Lung (tissue), 12 donors: ENCODE data around the gene FEN1. TPM values are rescaled to one million over a fixed set of nuclear protein-coding genes. Genes with fewer than 3 reads are reported as not detected.
A peak's percentile ranks its signal among the peaks of the same experiment; 100 is the strongest.

Experiments used
- ATAC-seq: fragments of 200-7000 bp; cut with Tn5 transposase; one replicate; pipeline ENCODE4 v1.9.1; 2020; ENCODE audit warnings: moderate number of reproducible peaks; ENCODE audit not compliant: insufficient read depth, low FRiP score
- DNase-seq, 3 donors: peaks; one replicate each; pipeline ENCODE4 v3.0.0-alpha.2; 2013 to 2017
- H3K27ac ChIP-seq, 2 donors: one replicate each; pipeline ENCODE4 v1.5.1; 2013; ENCODE audit warnings: mild to moderate bottlenecking in 2 of 2, moderate library complexity in 2 of 2, control low read depth in 1 of 2, inconsistent platforms in 1 of 2, low read depth in 1 of 2, low read length in 1 of 2
- H3K27me3 ChIP-seq, 3 donors: one replicate each; pipeline ENCODE4 v1.5.1; 2013; ENCODE audit warnings: low read length in 2 of 3; ENCODE audit not compliant: control insufficient read depth in 3 of 3, insufficient read depth in 3 of 3
- H3K36me3 ChIP-seq, 4 donors: one replicate each; pipeline ENCODE4 v1.5.1; 2013; ENCODE audit warnings: low read length in 4 of 4, mild to moderate bottlenecking in 1 of 4, moderate library complexity in 1 of 4; ENCODE audit not compliant: control insufficient read depth in 4 of 4, insufficient read depth in 4 of 4
- H3K4me1 ChIP-seq, 5 donors: one replicate each; pipeline ENCODE4 v1.5.1; 2013; ENCODE audit warnings: low read length in 5 of 5, mild to moderate bottlenecking in 2 of 5, moderate library complexity in 1 of 5; ENCODE audit not compliant: control insufficient read depth in 5 of 5, insufficient read depth in 5 of 5
- H3K4me3 ChIP-seq: one replicate; pipeline ENCODE4 v1.5.1; 2013; ENCODE audit warnings: mild to moderate bottlenecking, control low read depth, moderate library complexity
- H3K9ac ChIP-seq, 2 donors: one replicate each; pipeline ENCODE4 v1.5.1; 2013; ENCODE audit warnings: low read length in 2 of 2, control low read depth in 1 of 2; ENCODE audit not compliant: insufficient read depth in 1 of 2
- H3K9me3 ChIP-seq, 4 donors: one replicate each; pipeline ENCODE4 v1.5.1; 2013; ENCODE audit warnings: low read length in 3 of 4, mild to moderate bottlenecking in 1 of 4, moderate library complexity in 1 of 4; ENCODE audit not compliant: control insufficient read depth in 4 of 4, insufficient read depth in 3 of 4
- CTCF ChIP-seq: IDR thresholded peaks from 2 replicates; pipeline ENCODE4 v1.5.1; 2012; ENCODE audit warnings: mild to moderate bottlenecking; ENCODE audit errors: control extremely low read depth, extremely low read depth
- WGBS, 2 donors: extraction: QIAGEN DNeasy Blood & Tissue Kit; methylation state at CpG; one replicate each; pipeline ENCODE4 v1.1.7; 2013; 5-methylcytosine and 5-hydroxymethylcytosine counted together
- polyA plus RNA-seq, 2 donors: library from polyadenylated mRNA; stranded (reverse); fragments of 200-250 nt; gene quantifications; one replicate each; pipeline ENCODE4 v1.2.1, GENCODE V29; 2013
- total RNA-seq, 2 donors: library from RNA; depleted of rRNA in 1 of 2; stranded (reverse); fragments of >200 nt in 1 of 2; gene quantifications; one replicate each; pipeline ENCODE4 v1.2.1, GENCODE V29; 2014 to 2021
- donor health status: control.
- donor health status: control.
- donor health status: Bipolar disorder and iron deficiency.
- donor health status: healthy.
- donor health status: DM: yes; HTN: yes; CAD: no.

The FEN1 gene
- total and polyA plus RNA-seq, 4 donors = 6.4 to 13.2 (median 10.2) TPM

DNA sequence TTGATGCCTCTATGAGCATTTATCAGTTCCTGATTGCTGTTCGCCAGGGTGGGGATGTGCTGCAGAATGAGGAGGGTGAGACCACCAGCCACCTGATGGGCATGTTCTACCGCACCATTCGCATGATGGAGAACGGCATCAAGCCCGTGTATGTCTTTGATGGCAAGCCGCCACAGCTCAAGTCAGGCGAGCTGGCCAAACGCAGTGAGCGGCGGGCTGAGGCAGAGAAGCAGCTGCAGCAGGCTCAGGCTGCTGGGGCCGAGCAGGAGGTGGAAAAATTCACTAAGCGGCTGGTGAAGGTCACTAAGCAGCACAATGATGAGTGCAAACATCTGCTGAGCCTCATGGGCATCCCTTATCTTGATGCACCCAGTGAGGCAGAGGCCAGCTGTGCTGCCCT is 2.7 kb downstream of the FEN1 start:
- DNase-seq (no peak), ATAC-seq (no peak)
- WGBS, 2 donors = 91 to 95% methylated on average over 12 of the region's 12 CpGs

GRCh38 chr11:61795876-61796526 is 3.3 kb downstream of the FEN1 start:
- no peak for ATAC-seq
- H3K36me3 ChIP-seq = peaks cover 0 to 11% (median 0%) of the 10 kb centered on the region in 4 donors
- TF ChIP-seq CTCF = no peak
- H3K4me1 ChIP-seq = peaks cover 0 to 26% (median 3%) of the 10 kb centered on the region in 5 donors
- no peak overlapping the region for H3K4me3 ChIP-seq
- H3K9ac ChIP-seq = no peak overlapping the region
- H3K27me3 ChIP-seq = no peaks in the 10 kb centered on the region
- WGBS, 2 donors = 94 to 95% methylated on average over 18 of the region's 18 CpGs
- no peak for DNase-seq
- no peak overlapping the region for H3K27ac ChIP-seq
- no peaks in the 10 kb centered on the region for H3K9me3 ChIP-seq

More for the DNA sequence above, 2.7 kb downstream of the FEN1 start:
- no peak overlapping the region for H3K27ac ChIP-seq
- no peak overlapping the region for H3K4me3 ChIP-seq
- H3K4me1 ChIP-seq = peaks cover 0 to 26% (median 3%) of the 10 kb centered on the region in 5 donors
- no peaks in the 10 kb centered on the region for H3K27me3 ChIP-seq
- TF ChIP-seq CTCF = no peak
- H3K36me3 ChIP-seq = peaks cover 0 to 9% (median under 1%) of the 10 kb centered on the region in 4 donors
- no peak overlapping the region for H3K9ac ChIP-seq
- H3K9me3 ChIP-seq = no peaks in the 10 kb centered on the region

- H3K27ac ChIP-seq = no peak overlapping the region
- ATAC-seq = no peak
- H3K27me3 ChIP-seq = no peaks in the 10 kb centered on the region
- TF ChIP-seq CTCF = peak; percentile 94
- DNase-seq = peak; percentile 86 to 95 (median 91)
- H3K9me3 ChIP-seq = no peaks in the 10 kb centered on the region
- H3K4me1 ChIP-seq = peaks cover 0 to 20% (median 3%) of the 10 kb centered on the region in 5 donors
- no peak overlapping the region for H3K4me3 ChIP-seq
- H3K36me3 ChIP-seq = peaks cover 0 to 18% (median 3%) of the 10 kb centered on the region in 4 donors
- WGBS, 2 donors = 30 to 47% methylated on average over 3 of the region's 3 CpGs
- H3K9ac ChIP-seq = peak overlapping the region in 1 of 2 donors; percentile 71
These were observed 4.7 kb downstream of the FEN1 start for GRCh38 chr11:61797263-61797944.
